Regular cardiac myocyte (primary cell): Measurements from ENCODE around the gene FERMT2. TPM values are rescaled to one million over a fixed set of nuclear protein-coding genes. Genes with fewer than 3 reads are reported as not detected.

Source experiments
- total RNA-seq: library from RNA; depleted of rRNA; stranded (reverse); fragments of >200 nt; gene quantifications from 2 replicates; pipeline ENCODE4 v1.2.3, GENCODE V29; 2014

FERMT2 gene
- total RNA-seq, result 132 and 143 TPM in 2 replicates

DNA sequence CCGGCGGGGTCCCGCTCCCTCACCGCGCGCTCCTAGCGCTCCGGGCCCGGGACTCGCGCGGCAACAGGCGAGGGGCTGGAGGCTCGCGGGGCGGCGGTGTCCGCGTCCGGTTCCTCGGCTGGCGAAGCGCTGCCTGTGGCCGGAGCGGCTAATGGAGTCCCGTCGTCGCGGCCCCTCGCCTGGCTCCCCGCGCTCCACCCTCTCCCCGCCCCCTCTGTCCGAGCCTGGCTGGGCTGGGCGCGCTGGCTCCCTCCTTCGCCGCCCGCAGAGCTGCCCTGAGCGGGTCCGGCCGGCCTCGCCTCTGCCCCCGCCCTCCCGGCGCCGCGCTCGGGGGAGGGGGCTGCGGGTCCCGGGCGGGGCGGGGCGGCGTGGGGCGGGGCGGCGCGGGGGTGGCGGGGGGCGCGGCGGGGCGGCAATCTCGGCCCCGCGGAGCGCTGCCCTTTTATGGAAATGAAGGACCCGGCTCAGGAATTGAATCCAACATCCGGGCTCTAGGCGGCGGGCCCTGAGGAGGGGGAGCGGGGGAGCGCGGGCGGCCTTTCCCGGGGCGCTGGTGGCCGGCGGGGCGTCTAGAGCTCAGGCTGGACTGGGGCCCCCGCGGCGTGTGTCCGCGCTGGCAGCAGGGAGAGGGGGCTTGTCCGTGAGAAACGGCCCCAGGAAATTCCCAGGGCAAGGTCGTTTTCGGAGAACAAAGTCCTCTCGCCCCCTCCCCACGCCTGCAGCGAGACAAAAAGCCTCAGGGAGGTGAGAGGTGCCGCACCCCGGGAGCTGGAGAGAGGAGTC lies at the start of gene FERMT2:
FERMT2 (minus strand) TSS at position 153 of the 783 bp plus-strand sequence. CDS start 482 bp downstream, outside the sequence.

Other genes with a start within 250 kb of the FERMT2 start
- 127 and 128 TPM in 2 replicates for gene PSMC6, start 243.8 kb downstream of the FERMT2 start, total RNA-seq
- 19.4 and 22.6 TPM in 2 replicates for gene STYX, start 220.9 kb downstream of the FERMT2 start, total RNA-seq
- gene GNPNAT1, start 159.4 kb downstream of the FERMT2 start, total RNA-seq, result 24.0 and 62.9 TPM in 2 replicates
- gene DDHD1, start 202.3 kb upstream of the FERMT2 start, total RNA-seq, result 12.7 and 18.9 TPM in 2 replicates